GM12878 (cell line): ENCODE measurements around the gene ENPP1. TPM values are rescaled to one million over a fixed set of nuclear protein-coding genes. Genes with fewer than 3 reads are reported as not detected.

Source experiments
- ATAC-seq: fragments of 200-7000 bp; cut with Tn5 transposase; 3 replicates; pipeline ENCODE4 v1.9.1; 2020; ENCODE audit warnings: mild to moderate bottlenecking, moderate library complexity
- BruUV-seq: library from RNA; stranded (reverse); fragments of 400-500 nt; replicated peaks from 2 replicates; lab custom pipeline; 2021; lab: Mats Ljungman, UMichigan
- CTCF ChIA-PET: fragments of 300-600 bp; sonication (Branson Sonifier 250); formaldehyde crosslinking; extraction: SDS; loops from one replicate; lab custom pipeline; 2021; ENCODE audit warnings: inconsistent platforms; lab: Yijun Ruan, JAX
- POLR2A ChIA-PET: fragments of 350-600 bp; formaldehyde crosslinking; extraction: SDS; loops from one replicate; lab custom pipeline; 2021; ENCODE audit warnings: inconsistent platforms; lab: Charles Lee
- RAD21 ChIA-PET: fragments of 300-600 bp; sonication (Branson Sonifier 250); formaldehyde crosslinking; loops from one replicate; lab custom pipeline; 2023; ENCODE audit warnings: antibody characterized with exemption; ENCODE audit not compliant: unreplicated experiment; lab: Charles Lee
- SMC1A ChIA-PET: fragments of 300-600 bp; sonication (Branson Sonifier 250); formaldehyde crosslinking; loops from one replicate; lab custom pipeline; 2023; ENCODE audit not compliant: unreplicated experiment, uncharacterized antibody; lab: Charles Lee
- DNase-seq: peaks from one replicate; pipeline ENCODE4 v3.0.0-alpha.2; 2011; ENCODE audit warnings: low read depth, low spot score
- FAIRE-seq: peaks from 3 replicates; lab custom pipeline; 2011; peaks lifted over from hg19 to GRCh38; lab: Jason Lieb, UNC
- H2AFZ ChIP-seq: 2 replicates; pipeline ENCODE4 v1.6.0; 2011; ENCODE audit warnings: low read depth, low read length, control low read depth; ENCODE audit not compliant: control insufficient read depth
- H3K27ac ChIP-seq: 2 replicates; pipeline ENCODE4 v1.5.1; 2011; ENCODE audit warnings: control low read depth; ENCODE audit not compliant: control insufficient read depth, insufficient read depth
- H3K27me3 ChIP-seq, 2 experiments: replicated peaks in 1 of 2; 2 replicates each; pipeline versions ENCODE4 v1.6.0 to v1.6.1; 2011; ENCODE audit warnings: low read length in 1 of 2; ENCODE audit not compliant: control insufficient read depth in 2 of 2, insufficient read depth in 2 of 2
- H3K36me3 ChIP-seq, 2 experiments: 2 replicates each; pipeline ENCODE4 v1.5.1; 2011; ENCODE audit warnings: low read length in 1 of 2; ENCODE audit not compliant: control insufficient read depth in 2 of 2, insufficient read depth in 2 of 2
- H3K4me1 ChIP-seq: 2 replicates; pipeline ENCODE4 v1.6.1; 2011; ENCODE audit warnings: mild to moderate bottlenecking, low read length, moderate library complexity, mixed read lengths; ENCODE audit not compliant: control insufficient read depth, insufficient read depth
- H3K4me2 ChIP-seq: 2 replicates; pipeline ENCODE4 v1.6.0; 2011; ENCODE audit warnings: control low read depth; ENCODE audit not compliant: control insufficient read depth, insufficient read depth
- H3K4me3 ChIP-seq: fragments of 200-600 bp; sonication (generic); 2 replicates; pipeline ENCODE4 v1.5.1; 2016
- H3K79me2 ChIP-seq: 2 replicates; pipeline ENCODE4 v1.6.0; 2011; ENCODE audit warnings: low read length; ENCODE audit not compliant: control insufficient read depth, insufficient read depth
- H3K9ac ChIP-seq: 2 replicates; pipeline ENCODE4 v1.8.0; 2011; ENCODE audit warnings: low read length, control low read depth, mixed read lengths; ENCODE audit not compliant: control insufficient read depth, insufficient read depth
- H3K9me3 ChIP-seq: replicated peaks from 3 replicates; pipeline ENCODE4 v1.5.1; 2011; ENCODE audit warnings: mild to moderate bottlenecking, low read length; ENCODE audit not compliant: control insufficient read depth, insufficient read depth
- H4K20me1 ChIP-seq: 2 replicates; pipeline ENCODE4 v1.6.0; 2011; ENCODE audit not compliant: control insufficient read depth, insufficient read depth
- ATF3 ChIP-seq: IDR thresholded peaks from 2 replicates; pipeline ENCODE4 v1.6.1; 2011; ENCODE audit warnings: low read depth, mild to moderate bottlenecking, low read length, moderate library complexity, borderline replicate concordance; ENCODE audit errors: extremely low read depth
- FOS ChIP-seq: IDR thresholded peaks from 3 replicates; pipeline ENCODE4 v1.6.1; 2011; ENCODE audit warnings: borderline replicate concordance; ENCODE audit not compliant: insufficient read length; ENCODE audit errors: extremely low read depth
- JUND ChIP-seq: IDR thresholded peaks from 2 replicates; pipeline ENCODE4 v1.6.1; 2012; ENCODE audit warnings: low read depth, mild to moderate bottlenecking, low read length, improper control_type of control experiment, moderate library complexity
- MAX ChIP-seq: IDR thresholded peaks from 2 replicates; pipeline ENCODE4 v1.6.1; 2012; ENCODE audit warnings: low read depth, low read length, improper control_type of control experiment
- MYB ChIP-seq: fragments of 150-350 bp; IDR thresholded peaks from 2 replicates; pipeline ENCODE4 v1.6.1; 2014; ENCODE audit warnings: mild to moderate bottlenecking, low read depth, low read length, borderline replicate concordance
- NKRF ChIP-seq: fragments of 450-650 bp; conservative IDR thresholded peaks from 2 replicates; pipeline ENCODE4 v1.6.1; 2017; ENCODE audit warnings: mild to moderate bottlenecking, moderate library complexity
- NR2C1 ChIP-seq: fragments of 450-650 bp; IDR thresholded peaks from 2 replicates; pipeline ENCODE4 v1.6.1; 2017; ENCODE audit warnings: antibody characterized with exemption, mild to moderate bottlenecking, moderate library complexity
- NR2F1 ChIP-seq: fragments of 450-650 bp; conservative IDR thresholded peaks from 2 replicates; pipeline ENCODE4 v1.6.1; 2017; ENCODE audit warnings: mild to moderate bottlenecking
- POLR2A ChIP-seq: IDR thresholded peaks from 2 replicates; pipeline ENCODE4 v1.6.1; 2011; ENCODE audit warnings: low read depth, mild to moderate bottlenecking, low read length
- POLR2AphosphoS5 ChIP-seq: IDR thresholded peaks from 2 replicates; pipeline ENCODE4 v1.6.1; 2011; ENCODE audit warnings: mild to moderate bottlenecking, low read length, inconsistent platforms
- RCOR1 ChIP-seq: conservative IDR thresholded peaks from 2 replicates; pipeline ENCODE4 v1.6.1; 2012; ENCODE audit warnings: low read depth, low read length, improper control_type of control experiment
- SIN3A ChIP-seq: IDR thresholded peaks from 2 replicates; pipeline ENCODE4 v1.6.1; 2012; ENCODE audit warnings: low read depth, low read length, improper control_type of control experiment
- ZNF207 ChIP-seq: fragments of 450-650 bp; IDR thresholded peaks from 2 replicates; pipeline ENCODE4 v1.6.1; 2014; ENCODE audit warnings: antibody characterized with exemption, mild to moderate bottlenecking, borderline replicate concordance
- WGBS: methylation state at CpG from one replicate; pipeline ENCODE4 v1.1.6; 2016; ENCODE audit warnings: low lambda C conversion rate; ENCODE audit not compliant: insufficient replicate concordance, insufficient coverage; ENCODE audit errors: missing lambda C conversion rate; 5-methylcytosine and 5-hydroxymethylcytosine counted together
- in situ Hi-C: fragments of 300-500 bp; cut with MboI; formaldehyde crosslinking; loops from 9 replicates; pipeline ENCODE4 v1.14.3; 2018; ENCODE audit warnings: mixed read lengths
- intact Hi-C: fragments of 100-400 bp; cut with micrococcal nuclease; formaldehyde crosslinking; loops from one replicate; pipeline ENCODE4 v1.14.2; 2022; ENCODE audit not compliant: unreplicated experiment
- polyA plus RNA-seq, 11 experiments: library from polyadenylated mRNA; depleted of rRNA in 4 of 11; unstranded in 6 of 11; stranded (reverse) in 5 of 11; fragments of >200 nt; fragmentation: Nextera tagmentation in 4 of 11; fragmentation: Illumina TruSeq in 1 of 11; extraction: Ambion mirVana in 4 of 11; extraction: Trizol in 1 of 11; gene quantifications; 1 replicate in 1 of 11; 2 replicates in 10 of 11; pipeline versions ENCODE4 v1.2.1 to v1.2.3, GENCODE V29; 2011 to 2016; ENCODE audit warnings: inconsistent platforms in 2 of 11, missing spikeins in 2 of 11, low read depth in 1 of 11
- total RNA-seq, 4 experiments: library from RNA; depleted of rRNA in 3 of 4; stranded (reverse); fragments of >200 nt in 3 of 4; fragmentation: Illumina TruSeq in 1 of 4; extraction: Trizol in 1 of 4; gene quantifications; 2 replicates each; pipeline versions ENCODE4 v1.2.1 to v1.2.3, GENCODE V29; 2013 to 2021

The ENPP1 gene
- total and polyA plus RNA-seq, 10 of the 15 experiments (the other 5 are each of a cell fraction or from before 2014, with no cell fraction given) = 0.03 to 0.05 TPM; not detected in 8

- FAIRE-seq = no peak
- ChIA-PET CTCF (no interaction called here), RAD21 (no interaction called here), POLR2A (no interaction called here), SMC1A (no interaction called here)
- Histone ChIP-seq H4K20me1 (no peaks in the 10 kb centered on the region), H2AFZ (no peak overlapping the region), H3K79me2 (no peaks in the 10 kb centered on the region), H3K9ac (no peak overlapping the region), H3K4me1 (no peaks in the 10 kb centered on the region), H3K27ac (no peak overlapping the region), H3K4me3 (no peak overlapping the region), H3K4me2 (no peak overlapping the region), H3K9me3 (no peaks in the 10 kb centered on the region), H3K36me3 (no peaks in the 10 kb centered on the region), H3K27me3 (peaks cover 0 to 5% of the 10 kb centered on the region in 2 experiments; a peak in 2 of 4 replicates)
- intact Hi-C loops (no loop called here), in situ Hi-C loops (no loop called here)
- TF ChIP-seq ZNF207 (no peak), POLR2A (no peak), POLR2AphosphoS5 (no peak), MAX (no peak), NR2F1 (no peak), SIN3A (no peak), FOS (no peak), NKRF (no peak), ATF3 (no peak), MYB (no peak), JUND (no peak), NR2C1 (no peak), RCOR1 (no peak)
- 24% methylated on average over 2 of the region's 2 CpGs for WGBS
- no TSS peak for BruUV-seq
- ATAC-seq = no peak
- no peak for DNase-seq
These were observed 5.5 kb upstream of the ENPP1 start for GRCh38 chr6:131802347-131802746.
